ENCODE measurements around the gene TXNL1.
A peak's percentile ranks its signal among the peaks of the same experiment; 100 is the strongest.

DNA sequence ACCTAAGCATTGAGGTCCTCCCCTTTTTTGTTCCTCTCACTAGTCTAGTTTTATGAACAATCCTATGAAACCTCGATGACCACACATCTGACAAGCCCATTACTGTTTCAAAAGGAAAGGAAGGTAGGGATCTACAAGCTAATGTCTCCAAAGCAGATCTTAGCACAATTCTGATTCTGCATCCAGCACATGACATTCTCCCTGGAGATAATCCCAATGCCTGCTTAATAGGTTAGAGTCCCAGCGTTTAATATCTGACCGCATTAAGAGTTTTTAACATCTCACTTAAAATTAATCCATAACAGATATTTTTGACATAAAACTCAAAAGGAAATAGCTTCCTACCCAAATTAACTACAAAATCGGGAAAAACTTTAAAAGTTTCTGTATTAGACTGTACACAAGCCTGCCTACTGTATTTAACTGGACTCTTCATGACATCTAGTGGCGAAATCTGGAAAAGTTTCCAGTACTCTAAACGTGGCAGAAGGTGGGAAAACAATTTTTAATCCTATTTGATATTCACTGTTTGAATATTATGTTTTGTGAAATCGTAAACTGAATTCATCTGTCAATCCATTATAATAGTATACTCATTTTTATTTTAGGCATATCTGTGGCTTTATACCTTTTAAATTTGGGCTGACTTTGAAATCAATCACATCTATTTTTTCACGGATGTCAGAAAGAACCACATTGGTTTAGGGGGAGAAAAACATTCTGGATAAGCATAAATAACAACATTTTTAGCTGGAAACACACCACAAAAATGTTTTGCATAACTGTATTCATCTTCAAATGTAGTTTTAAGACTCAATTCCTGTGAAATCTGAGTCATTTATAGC is 62.4 kb downstream of the TXNL1 start:
- no peak for TF ChIP-seq EZH2 (IDR thresholded peaks at IDR 0.05; ENCODE audit: borderline replicate concordance, low read depth, low read length, severe bottlenecking)
- peak; percentile 29 to 33 for TF ChIP-seq CTCF (IDR thresholded peaks at IDR 0.05; ENCODE audit: extremely low read depth in 1 of 2, insufficient read depth in 1 of 2, low read depth in 1 of 2, low read length in 2 of 2)
- TF ChIP-seq POLR2A (IDR thresholded peaks at IDR 0.05; ENCODE audit: low read depth, low read length) = no peak
- no peak for TF ChIP-seq POLR2AphosphoS5 (IDR thresholded peaks at IDR 0.05; ENCODE audit: insufficient read depth, low read depth, low read length)

All from endothelial cell of umbilical vein (primary cell).